GM12878 (cell line): ENCODE results near the gene NFE2L3. TPM values are rescaled to one million over a fixed set of nuclear protein-coding genes. Genes with fewer than 3 reads are reported as not detected.

Source experiments
- BACH1 ChIP-seq: fragments of 450-650 bp; IDR thresholded peaks from 2 replicates; pipeline ENCODE4 v1.6.1; 2017; ENCODE audit warnings: mild to moderate bottlenecking, borderline replicate concordance
- BHLHE40 ChIP-seq, 2 experiments: fragments of 450-650 bp in 1 of 2; IDR thresholded peaks; 2 replicates each; pipeline ENCODE4 v1.6.1; 2011 to 2017; ENCODE audit warnings: low read depth in 2 of 2, borderline replicate concordance in 1 of 2, improper control_type of control experiment in 1 of 2, low read length in 1 of 2, mild to moderate bottlenecking in 1 of 2
- EGR1 ChIP-seq, 2 experiments: IDR thresholded peaks; 1 replicate in 1 of 2; 2 replicates in 1 of 2; pipeline ENCODE4 v1.6.1; 2011 to 2012; ENCODE audit warnings: low read depth in 2 of 2, low read length in 2 of 2, borderline replicate concordance in 1 of 2, mild to moderate bottlenecking in 1 of 2, moderate library complexity in 1 of 2
- HDAC2 ChIP-seq: fragments of 200-600 bp; sonication (generic); IDR thresholded peaks from 2 replicates; pipeline ENCODE4 v1.6.1; 2017
- IRF4 ChIP-seq: IDR thresholded peaks from 2 replicates; pipeline ENCODE4 v1.6.1; 2011; ENCODE audit warnings: low read depth, low read length
- MXI1 ChIP-seq: fragments of 150-350 bp; IDR thresholded peaks from 2 replicates; pipeline ENCODE4 v1.6.1; 2011; ENCODE audit warnings: low read depth, mild to moderate bottlenecking, inconsistent platforms, low read length, improper control_type of control experiment
- POLR2AphosphoS5 ChIP-seq: IDR thresholded peaks from 2 replicates; pipeline ENCODE4 v1.6.1; 2011; ENCODE audit warnings: mild to moderate bottlenecking, low read length, inconsistent platforms
- SP1 ChIP-seq: IDR thresholded peaks from one replicate; pipeline ENCODE4 v1.6.1; 2011; ENCODE audit warnings: low read depth, low read length
- SPI1 ChIP-seq: IDR thresholded peaks from 2 replicates; pipeline ENCODE4 v1.6.1; 2011; ENCODE audit warnings: low read depth, mild to moderate bottlenecking, low read length, moderate library complexity, borderline replicate concordance; ENCODE audit not compliant: insufficient read depth
- SREBF1 ChIP-seq: IDR thresholded peaks from 2 replicates; pipeline ENCODE4 v1.6.1; 2012; ENCODE audit warnings: mild to moderate bottlenecking, low read length
- ZNF207 ChIP-seq: fragments of 450-650 bp; IDR thresholded peaks from 2 replicates; pipeline ENCODE4 v1.6.1; 2014; ENCODE audit warnings: antibody characterized with exemption, mild to moderate bottlenecking, borderline replicate concordance
- ZNF622 ChIP-seq: fragments of 450-650 bp; IDR thresholded peaks from 2 replicates; pipeline ENCODE4 v1.6.1; 2017; ENCODE audit warnings: mild to moderate bottlenecking, inconsistent platforms
- ZSCAN29 ChIP-seq: fragments of 450-650 bp; IDR thresholded peaks from 2 replicates; pipeline ENCODE4 v1.6.1; 2017; ENCODE audit warnings: mild to moderate bottlenecking, moderate library complexity
- polyA plus RNA-seq, 11 experiments: library from polyadenylated mRNA; depleted of rRNA in 4 of 11; unstranded in 6 of 11; stranded (reverse) in 5 of 11; fragments of >200 nt; fragmentation: Nextera tagmentation in 4 of 11; fragmentation: Illumina TruSeq in 1 of 11; extraction: Ambion mirVana in 4 of 11; extraction: Trizol in 1 of 11; gene quantifications; 1 replicate in 1 of 11; 2 replicates in 10 of 11; pipeline versions ENCODE4 v1.2.1 to v1.2.3, GENCODE V29; 2011 to 2016; ENCODE audit warnings: inconsistent platforms in 2 of 11, missing spikeins in 2 of 11, low read depth in 1 of 11
- total RNA-seq, 4 experiments: library from RNA; depleted of rRNA in 3 of 4; stranded (reverse); fragments of >200 nt in 3 of 4; fragmentation: Illumina TruSeq in 1 of 4; extraction: Trizol in 1 of 4; gene quantifications; 2 replicates each; pipeline versions ENCODE4 v1.2.1 to v1.2.3, GENCODE V29; 2013 to 2021
- TF ChIP-seq, protein P1 (sequence below): fragments of 450-650 bp; IDR thresholded peaks from 2 replicates; pipeline ENCODE4 v1.6.1; 2017; ENCODE audit warnings: mild to moderate bottlenecking, moderate library complexity
- TF ChIP-seq, protein P2 (sequence below): IDR thresholded peaks from 2 replicates; pipeline ENCODE4 v1.6.1; 2012; ENCODE audit warnings: improper control_type of control experiment, low read depth, low read length; ENCODE audit not compliant: insufficient replicate concordance
- TF ChIP-seq, protein P3 (sequence below): IDR thresholded peaks from 2 replicates; pipeline ENCODE4 v1.6.1; 2011; ENCODE audit warnings: low read depth, low read length, improper control_type of control experiment, borderline replicate concordance
- TF ChIP-seq, protein P4 (sequence below): fragments of 450-650 bp; IDR thresholded peaks from 2 replicates; pipeline ENCODE4 v1.6.1; 2017; ENCODE audit warnings: mild to moderate bottlenecking

The NFE2L3 gene
- total and polyA plus RNA-seq, 10 of the 15 experiments (the other 5 are each of a cell fraction or from before 2014, with no cell fraction given): 4.4 to 34.9 (median 13.0) TPM

DNA sequence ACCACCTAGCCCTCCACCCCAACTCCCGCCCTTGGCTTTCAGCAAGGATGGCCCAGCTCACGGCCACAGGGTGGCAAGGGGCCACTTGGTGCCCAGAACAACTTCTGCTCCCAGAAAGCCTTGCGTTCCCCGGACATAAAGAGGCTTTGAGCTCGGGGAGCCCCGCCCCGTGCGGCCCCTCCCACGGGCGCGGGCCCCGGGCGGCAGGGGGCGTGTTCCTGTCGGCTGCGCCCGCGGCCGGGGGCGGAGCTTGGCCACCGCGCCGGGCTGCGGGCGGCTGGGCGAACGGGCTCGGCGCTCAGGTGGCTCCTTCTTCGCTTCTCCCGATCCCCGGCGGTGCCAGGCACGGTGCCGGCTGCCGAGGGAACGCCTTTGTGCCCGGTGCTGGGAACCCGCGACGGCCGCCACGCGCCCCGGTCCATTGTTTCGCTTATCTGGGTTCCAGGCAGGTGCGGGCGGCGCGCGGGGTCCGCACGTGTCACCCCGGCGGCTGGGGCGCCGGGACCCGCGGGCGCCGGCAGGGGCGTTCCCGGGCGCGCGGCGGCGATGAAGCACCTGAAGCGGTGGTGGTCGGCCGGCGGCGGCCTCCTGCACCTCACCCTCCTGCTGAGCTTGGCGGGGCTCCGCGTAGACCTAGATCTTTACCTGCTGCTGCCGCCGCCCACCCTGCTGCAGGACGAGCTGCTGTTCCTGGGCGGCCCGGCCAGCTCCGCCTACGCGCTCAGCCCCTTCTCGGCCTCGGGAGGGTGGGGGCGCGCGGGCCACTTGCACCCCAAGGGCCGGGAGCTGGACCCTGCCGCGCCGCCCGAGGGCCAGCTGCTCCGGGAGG, at the start of gene NFE2L3 (continued):
- TF ChIP-seq, protein P1, sequence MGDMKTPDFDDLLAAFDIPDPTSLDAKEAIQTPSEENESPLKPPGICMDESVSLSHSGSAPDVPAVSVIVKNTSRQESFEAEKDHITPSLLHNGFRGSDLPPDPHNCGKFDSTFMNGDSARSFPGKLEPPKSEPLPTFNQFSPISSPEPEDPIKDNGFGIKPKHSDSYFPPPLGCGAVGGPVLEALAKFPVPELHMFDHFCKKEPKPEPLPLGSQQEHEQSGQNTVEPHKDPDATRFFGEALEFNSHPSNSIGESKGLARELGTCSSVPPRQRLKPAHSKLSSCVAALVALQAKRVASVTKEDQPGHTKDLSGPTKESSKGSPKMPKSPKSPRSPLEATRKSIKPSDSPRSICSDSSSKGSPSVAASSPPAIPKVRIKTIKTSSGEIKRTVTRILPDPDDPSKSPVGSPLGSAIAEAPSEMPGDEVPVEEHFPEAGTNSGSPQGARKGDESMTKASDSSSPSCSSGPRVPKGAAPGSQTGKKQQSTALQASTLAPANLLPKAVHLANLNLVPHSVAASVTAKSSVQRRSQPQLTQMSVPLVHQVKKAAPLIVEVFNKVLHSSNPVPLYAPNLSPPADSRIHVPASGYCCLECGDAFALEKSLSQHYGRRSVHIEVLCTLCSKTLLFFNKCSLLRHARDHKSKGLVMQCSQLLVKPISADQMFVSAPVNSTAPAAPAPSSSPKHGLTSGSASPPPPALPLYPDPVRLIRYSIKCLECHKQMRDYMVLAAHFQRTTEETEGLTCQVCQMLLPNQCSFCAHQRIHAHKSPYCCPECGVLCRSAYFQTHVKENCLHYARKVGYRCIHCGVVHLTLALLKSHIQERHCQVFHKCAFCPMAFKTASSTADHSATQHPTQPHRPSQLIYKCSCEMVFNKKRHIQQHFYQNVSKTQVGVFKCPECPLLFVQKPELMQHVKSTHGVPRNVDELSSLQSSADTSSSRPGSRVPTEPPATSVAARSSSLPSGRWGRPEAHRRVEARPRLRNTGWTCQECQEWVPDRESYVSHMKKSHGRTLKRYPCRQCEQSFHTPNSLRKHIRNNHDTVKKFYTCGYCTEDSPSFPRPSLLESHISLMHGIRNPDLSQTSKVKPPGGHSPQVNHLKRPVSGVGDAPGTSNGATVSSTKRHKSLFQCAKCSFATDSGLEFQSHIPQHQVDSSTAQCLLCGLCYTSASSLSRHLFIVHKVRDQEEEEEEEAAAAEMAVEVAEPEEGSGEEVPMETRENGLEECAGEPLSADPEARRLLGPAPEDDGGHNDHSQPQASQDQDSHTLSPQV: no peak
- TF ChIP-seq ZNF622 (no peak), SPI1 (no peak), ZNF207 (no peak), BHLHE40 (IDR thresholded peaks at IDR 0.05; ENCODE audit: borderline replicate concordance in 1 of 2, low read depth in 2 of 2, low read length in 1 of 2) (peak; percentile 70 to 92; a peak in 3 of 4 replicates), SREBF1 (no peak), MXI1 (peak; percentile 31; the same call in 1 of the 2 replicates), EGR1 (IDR thresholded peaks at IDR 0.05; ENCODE audit: borderline replicate concordance in 1 of 2, low read depth in 2 of 2, low read length in 2 of 2) (peak in 1 of 2 experiments; percentile 78; a peak in 2 of 3 replicates), SP1 (peak; percentile 22), POLR2AphosphoS5 (peak; percentile 56; the same call in 1 of the 2 replicates), ZSCAN29 (peak; percentile 45; the same call in 1 of the 2 replicates), BACH1 (no peak; the same call in 1 of the 2 replicates), IRF4 (no peak), HDAC2 (no peak)
- TF ChIP-seq, protein P2, sequence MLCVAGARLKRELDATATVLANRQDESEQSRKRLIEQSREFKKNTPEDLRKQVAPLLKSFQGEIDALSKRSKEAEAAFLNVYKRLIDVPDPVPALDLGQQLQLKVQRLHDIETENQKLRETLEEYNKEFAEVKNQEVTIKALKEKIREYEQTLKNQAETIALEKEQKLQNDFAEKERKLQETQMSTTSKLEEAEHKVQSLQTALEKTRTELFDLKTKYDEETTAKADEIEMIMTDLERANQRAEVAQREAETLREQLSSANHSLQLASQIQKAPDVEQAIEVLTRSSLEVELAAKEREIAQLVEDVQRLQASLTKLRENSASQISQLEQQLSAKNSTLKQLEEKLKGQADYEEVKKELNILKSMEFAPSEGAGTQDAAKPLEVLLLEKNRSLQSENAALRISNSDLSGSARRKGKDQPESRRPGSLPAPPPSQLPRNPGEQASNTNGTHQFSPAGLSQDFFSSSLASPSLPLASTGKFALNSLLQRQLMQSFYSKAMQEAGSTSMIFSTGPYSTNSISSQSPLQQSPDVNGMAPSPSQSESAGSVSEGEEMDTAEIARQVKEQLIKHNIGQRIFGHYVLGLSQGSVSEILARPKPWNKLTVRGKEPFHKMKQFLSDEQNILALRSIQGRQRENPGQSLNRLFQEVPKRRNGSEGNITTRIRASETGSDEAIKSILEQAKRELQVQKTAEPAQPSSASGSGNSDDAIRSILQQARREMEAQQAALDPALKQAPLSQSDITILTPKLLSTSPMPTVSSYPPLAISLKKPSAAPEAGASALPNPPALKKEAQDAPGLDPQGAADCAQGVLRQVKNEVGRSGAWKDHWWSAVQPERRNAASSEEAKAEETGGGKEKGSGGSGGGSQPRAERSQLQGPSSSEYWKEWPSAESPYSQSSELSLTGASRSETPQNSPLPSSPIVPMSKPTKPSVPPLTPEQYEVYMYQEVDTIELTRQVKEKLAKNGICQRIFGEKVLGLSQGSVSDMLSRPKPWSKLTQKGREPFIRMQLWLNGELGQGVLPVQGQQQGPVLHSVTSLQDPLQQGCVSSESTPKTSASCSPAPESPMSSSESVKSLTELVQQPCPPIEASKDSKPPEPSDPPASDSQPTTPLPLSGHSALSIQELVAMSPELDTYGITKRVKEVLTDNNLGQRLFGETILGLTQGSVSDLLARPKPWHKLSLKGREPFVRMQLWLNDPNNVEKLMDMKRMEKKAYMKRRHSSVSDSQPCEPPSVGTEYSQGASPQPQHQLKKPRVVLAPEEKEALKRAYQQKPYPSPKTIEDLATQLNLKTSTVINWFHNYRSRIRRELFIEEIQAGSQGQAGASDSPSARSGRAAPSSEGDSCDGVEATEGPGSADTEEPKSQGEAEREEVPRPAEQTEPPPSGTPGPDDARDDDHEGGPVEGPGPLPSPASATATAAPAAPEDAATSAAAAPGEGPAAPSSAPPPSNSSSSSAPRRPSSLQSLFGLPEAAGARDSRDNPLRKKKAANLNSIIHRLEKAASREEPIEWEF: no peak
- TF ChIP-seq, protein P3, sequence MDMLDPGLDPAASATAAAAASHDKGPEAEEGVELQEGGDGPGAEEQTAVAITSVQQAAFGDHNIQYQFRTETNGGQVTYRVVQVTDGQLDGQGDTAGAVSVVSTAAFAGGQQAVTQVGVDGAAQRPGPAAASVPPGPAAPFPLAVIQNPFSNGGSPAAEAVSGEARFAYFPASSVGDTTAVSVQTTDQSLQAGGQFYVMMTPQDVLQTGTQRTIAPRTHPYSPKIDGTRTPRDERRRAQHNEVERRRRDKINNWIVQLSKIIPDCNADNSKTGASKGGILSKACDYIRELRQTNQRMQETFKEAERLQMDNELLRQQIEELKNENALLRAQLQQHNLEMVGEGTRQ: no peak
- TF ChIP-seq, protein P4, sequence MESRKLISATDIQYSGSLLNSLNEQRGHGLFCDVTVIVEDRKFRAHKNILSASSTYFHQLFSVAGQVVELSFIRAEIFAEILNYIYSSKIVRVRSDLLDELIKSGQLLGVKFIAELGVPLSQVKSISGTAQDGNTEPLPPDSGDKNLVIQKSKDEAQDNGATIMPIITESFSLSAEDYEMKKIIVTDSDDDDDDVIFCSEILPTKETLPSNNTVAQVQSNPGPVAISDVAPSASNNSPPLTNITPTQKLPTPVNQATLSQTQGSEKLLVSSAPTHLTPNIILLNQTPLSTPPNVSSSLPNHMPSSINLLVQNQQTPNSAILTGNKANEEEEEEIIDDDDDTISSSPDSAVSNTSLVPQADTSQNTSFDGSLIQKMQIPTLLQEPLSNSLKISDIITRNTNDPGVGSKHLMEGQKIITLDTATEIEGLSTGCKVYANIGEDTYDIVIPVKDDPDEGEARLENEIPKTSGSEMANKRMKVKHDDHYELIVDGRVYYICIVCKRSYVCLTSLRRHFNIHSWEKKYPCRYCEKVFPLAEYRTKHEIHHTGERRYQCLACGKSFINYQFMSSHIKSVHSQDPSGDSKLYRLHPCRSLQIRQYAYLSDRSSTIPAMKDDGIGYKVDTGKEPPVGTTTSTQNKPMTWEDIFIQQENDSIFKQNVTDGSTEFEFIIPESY: no peak
